GM18502 (cell line): ENCODE measurements around the gene MPP2.
"Not testable (repeated sequence)": the region's sequence is repeated elsewhere in the genome, so short reads cannot be mapped to it uniquely, and the experiment has no call there.

Experiments used
- ATAC-seq: cut with Tn5 transposase; IDR thresholded peaks from one replicate; pipeline ENCODE4 v1.9.1; 2021; ENCODE audit warnings: mild to moderate bottlenecking; ENCODE audit not compliant: unreplicated experiment, poor library complexity

Gene MPP2

GRCh38 chr17:43907425-43907981 lies at the start of gene MPP2:
MPP2 (minus strand) TSS chr17:43907536; CDS start chr17:43904460, 3,076 bp downstream.
- no peak for ATAC-seq

GRCh38 chr17:43956222-43956621 lies 48.9 kb upstream of the MPP2 start:
- ATAC-seq: no peak

GRCh38 chr17:43953746-43954145 lies 46.4 kb upstream of the MPP2 start, which contains the start of gene PYY:
PYY (minus strand) TSS chr17:43953940; CDS start chr17:43953483, 457 bp downstream.
- ATAC-seq: no peak

GRCh38 chr17:43952724-43953666 lies 45.7 kb upstream of the MPP2 start:
- no peak for ATAC-seq

GRCh38 chr17:43952351-43952723 lies 45.0 kb upstream of the MPP2 start:
- no peak for ATAC-seq

GRCh38 chr17:43951750-43952149 lies 44.4 kb upstream of the MPP2 start:
- ATAC-seq: no peak

GRCh38 chr17:43950554-43950953 lies 43.2 kb upstream of the MPP2 start:
- no peak for ATAC-seq

- ATAC-seq: no peak
Measured at GRCh38 chr17:43949781-43950180, 42.4 kb upstream of the MPP2 start.

- ATAC-seq: no peak
Measured at GRCh38 chr17:43946781-43947180, 39.4 kb upstream of the MPP2 start.

- ATAC-seq: no peak
Measured at GRCh38 chr17:43945074-43945829, 37.9 kb upstream of the MPP2 start.

- ATAC-seq: no peak
Measured at GRCh38 chr17:43942051-43942685, 34.8 kb upstream of the MPP2 start, which contains the start of gene PPY. PPY (minus strand) TSS chr17:43942476; CDS start chr17:43941654, 822 bp downstream.

GRCh38 chr17:43940630-43941029 lies 33.3 kb upstream of the MPP2 start:
- ATAC-seq: no peak

- no peak for ATAC-seq
Measured at GRCh38 chr17:43939886-43940285, 32.5 kb upstream of the MPP2 start.

GRCh38 chr17:43939452-43939851 lies 32.1 kb upstream of the MPP2 start:
- not testable (repeated sequence) for ATAC-seq

GRCh38 chr17:43938838-43939182 lies 31.5 kb upstream of the MPP2 start:
- ATAC-seq: no peak

- no peak for ATAC-seq
Measured at GRCh38 chr17:43936434-43936833, 29.1 kb upstream of the MPP2 start.

GRCh38 chr17:43935926-43936261 lies 28.6 kb upstream of the MPP2 start:
- no peak for ATAC-seq

- ATAC-seq: no peak
Measured at GRCh38 chr17:43935204-43935925, 28.0 kb upstream of the MPP2 start.

GRCh38 chr17:43932923-43933322 lies 25.6 kb upstream of the MPP2 start:
- no peak for ATAC-seq

GRCh38 chr17:43932357-43932756 lies 25.0 kb upstream of the MPP2 start:
- no peak for ATAC-seq
